ENCODE measurements around the gene PRPS2. TPM values are rescaled to one million over a fixed set of nuclear protein-coding genes. Genes with fewer than 3 reads are reported as not detected.

PRPS2 gene
- total RNA-seq (2014; rRNA removed; shearing (Covaris generic)): 84.9 and 133 TPM in 2 replicates

- DNase-seq (ENCODE audit: low read depth): peak; percentile 61
Measured at GRCh38 chrX:12791257-12792228, at the start of gene PRPS2. TSS of gene PRPS2 (plus strand) at chrX:12791412. CDS start at chrX:12791498, 86 bp downstream.

DNA sequence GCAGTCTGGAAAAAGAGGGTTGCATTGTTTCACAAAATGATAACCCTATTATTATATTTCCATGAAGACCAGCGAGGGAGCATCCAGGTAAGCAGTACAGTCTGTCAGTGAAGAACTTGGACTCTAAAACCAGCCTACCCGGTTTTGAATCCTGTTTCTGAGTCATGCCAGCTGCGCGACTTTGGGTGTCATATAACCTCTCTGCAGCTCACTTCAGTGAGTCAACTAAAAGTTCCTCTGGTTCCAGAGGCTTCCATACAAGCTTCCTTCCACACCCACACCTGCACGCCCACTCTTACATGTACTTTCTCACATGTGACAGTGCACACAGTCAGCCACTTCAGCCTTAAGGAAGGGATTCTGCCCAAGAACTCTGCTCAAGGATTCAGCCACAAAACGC lies 49.8 kb upstream of the PRPS2 start:
- peak; percentile 17 for DNase-seq (ENCODE audit: low read depth)

DNA sequence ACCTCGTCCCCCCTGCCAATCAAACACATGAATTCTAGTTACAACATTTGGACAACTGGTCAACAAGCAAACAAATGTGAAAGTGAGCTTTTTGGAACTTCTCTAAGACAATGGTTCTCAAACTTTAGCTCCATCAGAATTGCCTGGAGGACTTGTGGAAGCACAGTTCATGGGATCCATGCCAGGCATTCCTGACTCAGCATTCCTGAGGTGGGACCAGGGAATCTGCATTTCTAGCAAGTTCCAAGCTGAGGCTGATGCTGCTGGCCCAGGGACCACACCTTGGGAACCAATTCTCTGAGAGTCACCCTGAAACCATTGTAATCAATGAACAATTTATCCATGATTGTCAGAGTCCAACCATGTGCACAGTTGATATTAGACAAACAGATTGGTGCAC lies 43.8 kb upstream of the PRPS2 start:
- DNase-seq (ENCODE audit: low read depth): no peak

DNA sequence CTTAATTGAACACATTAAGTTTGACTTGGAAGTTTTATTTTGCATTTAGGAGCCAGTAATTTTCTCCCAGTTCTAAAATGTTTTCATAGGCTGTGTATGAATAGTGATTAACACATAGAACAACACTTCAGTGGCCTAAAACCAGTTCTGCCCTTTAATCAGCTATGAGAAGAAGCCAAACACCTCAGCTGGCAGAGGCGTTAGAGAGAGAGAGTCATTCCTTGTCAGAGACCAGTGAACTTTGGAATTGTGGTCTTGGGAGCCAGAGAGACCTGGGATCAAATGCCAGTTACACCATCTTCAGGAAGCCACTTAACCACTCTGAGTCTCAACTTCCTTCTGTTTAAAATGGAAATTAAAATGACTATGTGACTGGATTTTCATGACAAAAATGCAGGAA lies 39.3 kb upstream of the PRPS2 start:
- DNase-seq (ENCODE audit: low read depth): no peak

GRCh38 chrX:12753366-12753765 lies 37.8 kb upstream of the PRPS2 start:
- DNase-seq (ENCODE audit: low read depth): peak; percentile 39

GRCh38 chrX:12758291-12758690 lies 32.9 kb upstream of the PRPS2 start:
- DNase-seq (ENCODE audit: low read depth): peak; percentile 57

DNA sequence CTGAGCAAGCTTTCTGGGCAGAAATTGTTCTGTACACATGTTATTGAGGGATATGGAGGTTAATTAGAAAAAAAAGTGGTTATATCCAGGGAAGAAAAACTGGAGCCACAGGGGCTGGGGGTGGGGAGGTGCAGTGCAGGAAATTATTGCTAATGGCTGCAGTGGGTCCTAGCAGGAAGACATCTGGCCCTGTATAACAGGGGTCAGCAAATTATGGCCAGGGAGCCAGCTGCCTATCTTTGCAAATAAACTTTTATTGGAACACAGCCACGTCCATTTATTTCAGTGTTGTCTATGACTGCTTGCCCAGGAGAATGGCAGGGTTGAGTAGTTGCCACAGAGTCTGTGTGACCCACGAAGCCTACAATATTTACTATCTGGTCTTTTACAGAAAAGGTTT lies 23.4 kb upstream of the PRPS2 start:
- DNase-seq (ENCODE audit: low read depth): no peak

GRCh38 chrX:12768491-12768890 lies 22.7 kb upstream of the PRPS2 start:
- no peak for DNase-seq (ENCODE audit: low read depth)

DNA sequence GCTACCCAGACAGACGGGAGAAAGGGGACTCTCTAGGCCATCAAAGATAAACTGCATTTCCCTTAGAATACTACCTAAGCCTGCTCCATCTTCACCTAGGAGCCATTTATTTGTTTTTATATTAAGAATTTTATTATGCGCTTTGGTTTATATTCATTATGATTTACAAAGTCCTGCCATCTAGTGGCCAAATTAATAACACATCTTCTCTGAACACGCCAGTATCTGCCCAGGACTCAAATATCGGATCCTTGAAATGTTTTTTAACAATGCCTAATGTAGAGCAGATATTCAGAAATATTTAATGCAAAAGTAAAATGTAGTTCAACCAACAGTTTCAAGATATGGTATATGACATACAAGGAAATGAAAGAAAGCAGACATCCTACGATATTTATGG lies 20.8 kb upstream of the PRPS2 start:
- DNase-seq (ENCODE audit: low read depth): peak; percentile 28

DNA sequence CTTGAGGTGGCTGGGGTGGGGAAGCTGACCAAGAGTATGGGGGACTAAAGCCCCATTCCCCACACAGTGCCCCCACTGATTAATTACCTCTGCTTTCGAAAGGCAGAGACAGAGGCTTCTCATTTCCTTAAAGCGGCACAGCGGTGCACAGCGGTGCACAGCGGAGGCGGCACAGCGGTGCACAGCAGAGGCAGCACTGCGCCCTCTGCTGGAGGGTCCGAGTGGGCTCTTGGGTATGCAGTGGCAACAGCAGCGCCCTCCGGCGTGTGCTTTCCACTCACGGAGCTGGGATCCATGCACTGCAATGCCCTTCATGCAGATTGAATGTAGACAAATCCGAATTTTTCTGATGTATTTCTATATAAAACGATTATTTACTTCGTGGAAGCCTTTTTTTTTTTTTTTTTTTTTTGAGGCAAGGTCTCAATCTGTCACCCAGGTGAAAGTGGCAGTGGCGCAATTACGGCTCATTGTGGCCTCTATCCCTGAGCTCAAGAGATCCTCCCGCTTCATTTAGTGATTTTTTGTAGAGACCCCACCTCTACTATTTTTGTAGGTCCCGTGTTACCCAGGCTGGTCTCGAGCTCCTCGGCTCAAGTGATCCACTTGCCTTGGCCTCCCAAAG lies 19.7 kb upstream of the PRPS2 start:
- DNase-seq (ENCODE audit: low read depth): no peak

GRCh38 chrX:12777670-12778069 lies 13.5 kb upstream of the PRPS2 start:
- peak; percentile 44 for DNase-seq (ENCODE audit: low read depth)

- peak; percentile 53 for DNase-seq (ENCODE audit: low read depth)
Measured at GRCh38 chrX:12779534-12779933, 11.7 kb upstream of the PRPS2 start.

DNA sequence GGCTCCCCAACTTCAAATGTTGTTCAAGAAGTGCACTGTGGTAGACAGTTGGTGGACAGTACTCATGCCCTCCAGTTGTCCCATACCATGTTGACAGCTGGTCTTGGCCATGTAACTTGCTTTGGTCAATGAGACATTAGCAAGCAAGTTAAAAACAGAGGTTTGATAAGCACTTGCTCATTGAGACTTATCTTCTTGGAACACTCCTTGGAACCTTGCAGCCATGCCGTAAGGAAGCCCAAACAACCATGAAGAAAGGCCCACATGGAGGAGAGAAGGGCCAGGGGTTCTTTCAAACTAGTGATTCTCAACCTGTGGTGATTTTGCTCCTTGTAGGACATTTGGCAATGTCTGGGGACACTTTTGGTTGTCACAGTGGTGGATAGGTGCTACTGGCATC lies 2.6 kb upstream of the PRPS2 start:
- DNase-seq (ENCODE audit: low read depth): no peak

- no peak for DNase-seq (ENCODE audit: low read depth)
Measured at GRCh38 chrX:12789976-12790375, 1.2 kb upstream of the PRPS2 start.

- no peak for DNase-seq (ENCODE audit: low read depth)
Measured at GRCh38 chrX:12790885-12791256, 341 bp upstream of the PRPS2 start.

DNA sequence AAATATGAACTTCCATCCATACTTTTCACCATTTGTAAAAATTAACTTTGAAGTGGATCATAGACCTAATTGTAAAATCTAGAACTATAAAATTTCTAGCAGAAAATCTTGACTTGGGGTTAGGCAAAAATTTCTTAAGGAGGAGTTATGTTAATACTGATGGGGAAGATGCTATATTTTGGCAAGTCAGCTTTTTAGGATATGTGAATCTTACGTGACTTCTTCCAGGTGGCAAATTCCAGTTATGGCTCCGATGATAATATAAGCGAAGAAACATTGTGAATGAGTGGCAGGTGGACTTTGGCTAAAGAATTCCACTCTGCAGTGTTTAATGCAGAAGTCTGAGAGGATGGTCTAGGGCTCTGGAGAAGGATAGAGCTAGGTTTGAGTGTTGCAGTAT lies 1.5 kb downstream of the PRPS2 start:
- DNase-seq (ENCODE audit: low read depth): no peak

DNA sequence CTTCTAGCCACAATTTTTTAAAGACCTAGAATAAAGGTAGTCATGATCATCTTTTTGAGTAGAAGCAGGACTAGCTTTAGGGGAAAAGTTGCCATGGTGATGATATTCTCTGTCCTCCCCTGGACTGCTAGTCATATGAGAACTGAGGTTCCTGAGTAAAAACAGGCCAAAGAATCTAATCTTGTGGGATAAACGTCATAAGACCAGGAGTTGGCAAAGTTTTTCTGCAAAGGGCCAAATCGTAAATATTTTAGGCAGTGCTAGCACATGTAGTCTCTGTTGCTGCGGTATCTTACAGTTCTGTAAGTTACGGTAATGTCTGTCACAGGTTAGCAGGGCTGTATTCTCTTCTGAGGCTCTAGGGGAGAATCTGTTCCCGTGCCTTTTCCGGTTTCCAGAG lies 3.4 kb downstream of the PRPS2 start:
- peak; percentile 16 for DNase-seq (ENCODE audit: low read depth)

DNA sequence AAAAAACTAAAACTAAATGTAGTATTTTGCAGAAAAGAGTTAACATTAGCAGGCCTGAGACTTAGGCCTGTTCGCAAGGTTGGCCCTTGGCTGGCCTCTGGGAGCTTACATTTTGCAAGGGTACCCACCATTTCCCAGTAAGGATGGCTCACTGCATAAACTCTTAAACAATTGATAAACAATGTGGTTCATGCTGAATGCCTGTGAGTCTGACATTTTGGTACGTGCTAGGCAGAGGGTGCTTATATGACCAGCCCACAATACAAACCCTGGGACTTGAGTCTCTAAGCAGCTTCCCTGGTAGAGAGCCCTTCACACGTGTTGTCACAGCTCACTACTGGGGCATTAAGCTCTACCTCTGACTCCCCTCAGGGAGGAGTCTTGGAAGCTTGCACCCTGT lies 7.4 kb downstream of the PRPS2 start:
- DNase-seq (ENCODE audit: low read depth): peak; percentile 79

DNA sequence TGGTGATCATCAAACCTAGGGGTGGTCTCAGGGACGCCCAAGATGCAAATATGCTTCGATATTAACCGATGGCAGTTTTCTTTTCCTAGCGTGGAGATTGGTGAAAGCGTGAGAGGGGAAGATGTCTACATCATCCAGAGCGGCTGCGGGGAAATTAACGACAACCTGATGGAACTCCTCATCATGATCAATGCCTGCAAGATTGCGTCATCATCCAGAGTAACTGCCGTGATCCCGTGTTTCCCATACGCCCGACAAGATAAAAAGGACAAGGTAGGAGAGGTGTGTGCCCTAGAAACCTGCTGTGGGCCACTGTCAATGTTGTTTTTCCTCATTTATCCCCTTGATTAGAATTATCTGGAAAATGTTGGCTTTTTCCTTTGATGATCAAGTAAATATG lies 7.9 kb downstream of the PRPS2 start:
- DNase-seq (ENCODE audit: low read depth): no peak

DNA sequence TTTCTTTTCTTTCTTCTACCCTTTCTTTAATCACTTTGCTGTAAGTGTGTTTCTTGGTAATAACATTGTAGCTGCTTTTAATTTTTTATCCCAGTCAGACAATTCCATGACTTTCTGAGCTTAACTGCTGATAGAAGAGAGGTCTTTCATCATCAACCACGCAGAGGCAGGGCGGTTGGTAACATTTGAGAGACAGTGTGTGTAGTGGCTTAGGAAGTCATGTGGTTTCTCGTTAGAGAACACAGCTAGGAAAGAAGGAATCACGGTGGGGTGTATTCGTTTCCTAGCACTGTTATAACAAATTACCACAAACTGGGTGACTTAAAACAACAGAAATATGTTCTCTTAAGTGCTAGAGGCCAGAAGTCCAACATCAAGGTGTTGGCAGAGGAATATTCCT lies 11.5 kb downstream of the PRPS2 start:
- no peak for DNase-seq (ENCODE audit: low read depth)

DNA sequence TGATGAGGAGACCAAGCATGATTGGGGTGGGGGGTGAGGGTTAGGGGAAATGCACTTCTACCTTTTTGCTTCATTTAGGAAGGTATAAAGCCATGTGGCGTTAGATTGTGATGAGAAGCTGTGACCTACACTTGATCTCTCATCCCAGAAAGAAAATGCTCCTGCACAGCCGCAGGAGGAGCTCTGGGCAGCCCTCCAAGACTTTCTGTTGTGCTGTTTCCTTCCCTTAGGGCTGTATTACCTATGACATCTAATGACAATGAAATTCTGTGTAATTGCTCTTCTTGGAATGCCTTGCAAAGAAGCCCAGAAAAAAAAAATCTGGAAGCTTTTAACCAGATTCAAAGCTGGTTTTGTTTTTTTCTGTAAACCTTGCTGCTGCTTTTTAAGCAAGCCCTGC lies 13.4 kb downstream of the PRPS2 start:
- peak; percentile 85 for DNase-seq (ENCODE audit: low read depth)

- no peak for DNase-seq (ENCODE audit: low read depth)
Measured at GRCh38 chrX:12805333-12805732, 14.1 kb downstream of the PRPS2 start.

DNA sequence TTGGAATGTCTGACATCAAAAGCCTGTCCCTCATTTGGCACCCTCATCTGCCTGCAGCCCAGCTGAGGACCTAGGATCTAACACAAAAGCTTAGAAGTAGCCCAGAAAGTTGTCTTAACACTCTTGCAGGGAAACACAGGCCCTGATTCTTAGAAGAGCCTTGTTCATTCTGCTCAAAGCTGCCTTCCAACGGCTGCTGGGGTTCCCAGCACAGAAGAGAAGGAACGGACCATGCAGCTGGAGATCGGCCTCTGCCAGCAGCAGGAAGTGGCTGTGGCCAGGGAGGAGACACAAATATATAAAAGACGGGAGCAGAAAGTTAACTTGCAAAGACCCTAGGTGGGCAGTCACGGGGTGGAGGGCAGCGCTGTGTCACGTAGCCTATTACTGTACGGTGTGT lies 20.4 kb downstream of the PRPS2 start:
- DNase-seq (ENCODE audit: low read depth): no peak
